HG02678 (cell line): Measurements from ENCODE around the gene ZNF814.
"Not testable (repeated sequence)": the region's sequence is repeated elsewhere in the genome, so short reads cannot be mapped to it uniquely, and the experiment has no call there.

Experiments used
- ATAC-seq: cut with Tn5 transposase; IDR thresholded peaks from one replicate; pipeline ENCODE4 v1.9.1; 2021; ENCODE audit warnings: mild to moderate bottlenecking, moderate library complexity; ENCODE audit not compliant: unreplicated experiment

ZNF814 gene

GRCh38 chr19:57888560-57889231, at the start of gene ZNF814:
ZNF814 (minus strand) TSS chr19:57889037; CDS start chr19:57888802, 235 bp downstream.
- peak; percentile 66 for ATAC-seq

GRCh38 chr19:57935731-57936130, 46.9 kb upstream of the ZNF814 start:
- ATAC-seq: no peak

- peak; percentile 81 for ATAC-seq
Observed at GRCh38 chr19:57934820-57935665, 46.2 kb upstream of the ZNF814 start, which contains the start of gene ZNF418. ZNF418 (minus strand) TSS chr19:57935402; CDS start chr19:57933822, 1,580 bp downstream.

- ATAC-seq: no peak
Observed at GRCh38 chr19:57927587-57927986, 38.8 kb upstream of the ZNF814 start.

GRCh38 chr19:57916168-57916995, 27.5 kb upstream of the ZNF814 start, which contains the start of gene ZNF417:
ZNF417 (minus strand) TSS chr19:57916592; CDS start chr19:57916411, 181 bp downstream.
- ATAC-seq: peak; percentile 99

- ATAC-seq: no peak
Observed at GRCh38 chr19:57914531-57914930, 25.7 kb upstream of the ZNF814 start.

GRCh38 chr19:57907394-57907793, 18.6 kb upstream of the ZNF814 start:
- ATAC-seq: no peak

- no peak for ATAC-seq
Observed at GRCh38 chr19:57905258-57905657, 16.4 kb upstream of the ZNF814 start.

GRCh38 chr19:57903618-57904184, 14.9 kb upstream of the ZNF814 start:
- ATAC-seq: no peak

- no peak for ATAC-seq
Observed at GRCh38 chr19:57900311-57900710, 11.5 kb upstream of the ZNF814 start.

- not testable (repeated sequence) for ATAC-seq
Observed at GRCh38 chr19:57890706-57891105, 1.9 kb upstream of the ZNF814 start.

GRCh38 chr19:57888107-57888559, 704 bp downstream of the ZNF814 start:
- ATAC-seq: no peak

- ATAC-seq: no peak
Observed at GRCh38 chr19:57887195-57887941, 1.5 kb downstream of the ZNF814 start.

GRCh38 chr19:57886046-57886445, 2.8 kb downstream of the ZNF814 start:
- no peak for ATAC-seq

- not testable (repeated sequence) for ATAC-seq
Observed at GRCh38 chr19:57873883-57874799, 14.7 kb downstream of the ZNF814 start.

- ATAC-seq: no peak
Observed at GRCh38 chr19:57872450-57872849, 16.4 kb downstream of the ZNF814 start.

GRCh38 chr19:57870225-57870624, 18.6 kb downstream of the ZNF814 start:
- ATAC-seq: no peak

- ATAC-seq: not testable (repeated sequence)
Observed at GRCh38 chr19:57869655-57870054, 19.2 kb downstream of the ZNF814 start.
